ENCODE data around the gene VARS2.

VARS2 gene

DNA sequence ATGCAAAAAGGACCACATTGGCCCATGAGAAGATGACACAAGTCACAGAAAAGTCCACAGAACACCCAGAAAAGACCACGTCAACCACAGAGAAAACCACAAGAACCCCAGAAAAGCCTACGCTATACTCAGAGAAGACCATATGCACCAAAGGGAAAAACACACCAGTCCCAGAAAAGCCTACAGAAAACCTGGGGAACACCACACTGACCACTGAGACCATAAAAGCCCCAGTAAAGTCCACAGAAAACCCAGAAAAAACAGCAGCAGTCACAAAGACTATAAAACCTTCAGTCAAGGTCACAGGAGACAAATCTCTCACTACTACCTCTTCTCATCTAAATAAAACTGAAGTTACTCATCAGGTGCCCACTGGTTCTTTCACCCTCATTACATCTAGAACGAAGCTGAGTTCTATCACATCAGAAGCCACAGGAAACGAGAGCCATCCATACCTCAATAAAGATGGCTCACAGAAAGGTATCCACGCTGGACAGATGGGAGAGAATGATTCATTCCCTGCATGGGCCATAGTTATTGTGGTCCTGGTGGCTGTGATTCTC is 38.0 kb downstream of the VARS2 start:
- no peak overlapping the region for H3K4me3 ChIP-seq (ENCODE audit: low read length, poor library complexity, severe bottlenecking)
- H4K20me1 ChIP-seq (ENCODE audit: insufficient read depth, low read length, poor library complexity, severe bottlenecking): no peaks in the 10 kb centered on the region
- H3K9ac ChIP-seq (ENCODE audit: low read depth, low read length, poor library complexity, severe bottlenecking): no peak overlapping the region
- TF ChIP-seq, protein P1, sequence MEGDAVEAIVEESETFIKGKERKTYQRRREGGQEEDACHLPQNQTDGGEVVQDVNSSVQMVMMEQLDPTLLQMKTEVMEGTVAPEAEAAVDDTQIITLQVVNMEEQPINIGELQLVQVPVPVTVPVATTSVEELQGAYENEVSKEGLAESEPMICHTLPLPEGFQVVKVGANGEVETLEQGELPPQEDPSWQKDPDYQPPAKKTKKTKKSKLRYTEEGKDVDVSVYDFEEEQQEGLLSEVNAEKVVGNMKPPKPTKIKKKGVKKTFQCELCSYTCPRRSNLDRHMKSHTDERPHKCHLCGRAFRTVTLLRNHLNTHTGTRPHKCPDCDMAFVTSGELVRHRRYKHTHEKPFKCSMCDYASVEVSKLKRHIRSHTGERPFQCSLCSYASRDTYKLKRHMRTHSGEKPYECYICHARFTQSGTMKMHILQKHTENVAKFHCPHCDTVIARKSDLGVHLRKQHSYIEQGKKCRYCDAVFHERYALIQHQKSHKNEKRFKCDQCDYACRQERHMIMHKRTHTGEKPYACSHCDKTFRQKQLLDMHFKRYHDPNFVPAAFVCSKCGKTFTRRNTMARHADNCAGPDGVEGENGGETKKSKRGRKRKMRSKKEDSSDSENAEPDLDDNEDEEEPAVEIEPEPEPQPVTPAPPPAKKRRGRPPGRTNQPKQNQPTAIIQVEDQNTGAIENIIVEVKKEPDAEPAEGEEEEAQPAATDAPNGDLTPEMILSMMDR (conservative IDR thresholded peaks at IDR 0.05; ENCODE audit: low read length): no peak
- TF ChIP-seq EZH2phosphoT487 (IDR thresholded peaks at IDR 0.05; ENCODE audit: borderline replicate concordance): no peak
- peaks cover 33% of the 10 kb centered on the region for H3K27me3 ChIP-seq (ENCODE audit: insufficient read depth, low read length, poor library complexity, severe bottlenecking)
- peaks cover 15% of the 10 kb centered on the region for H3K4me1 ChIP-seq (ENCODE audit: insufficient read depth, low read length, poor library complexity, severe bottlenecking)
- H2AFZ ChIP-seq (ENCODE audit: low read length): no peak overlapping the region
- H3K79me2 ChIP-seq (ENCODE audit: insufficient read depth, low read length): no peaks in the 10 kb centered on the region
- H3K9me2 ChIP-seq (replicated peaks; ENCODE audit: low read depth, low read length): no peaks in the 10 kb centered on the region
- no peaks in the 10 kb centered on the region for H3K36me3 ChIP-seq (ENCODE audit: insufficient read depth, low read length)
- no peak overlapping the region for H3K4me2 ChIP-seq (ENCODE audit: low read depth, low read length, poor library complexity, severe bottlenecking)
- H3F3A ChIP-seq (ENCODE audit: low read depth): no peaks in the 10 kb centered on the region
- no peaks in the 10 kb centered on the region for H3K9me3 ChIP-seq (ENCODE audit: insufficient read depth, low read depth, low read length)

GRCh38 chr6:30954631-30955366 is 40.8 kb downstream of the VARS2 start:
- H3K36me3 ChIP-seq (ENCODE audit: insufficient read depth, low read length): no peaks in the 10 kb centered on the region
- peaks cover 15% of the 10 kb centered on the region for H3K4me1 ChIP-seq (ENCODE audit: insufficient read depth, low read length, poor library complexity, severe bottlenecking)
- no peaks in the 10 kb centered on the region for H3K79me2 ChIP-seq (ENCODE audit: insufficient read depth, low read length)
- no peak for TF ChIP-seq EZH2phosphoT487 (IDR thresholded peaks at IDR 0.05; ENCODE audit: borderline replicate concordance)
- TF ChIP-seq, protein P1 (conservative IDR thresholded peaks at IDR 0.05; ENCODE audit: low read length): no peak
- H3K9me2 ChIP-seq (replicated peaks; ENCODE audit: low read depth, low read length): no peaks in the 10 kb centered on the region
- H3K9ac ChIP-seq (ENCODE audit: low read depth, low read length, poor library complexity, severe bottlenecking): peak overlapping the region; percentile 48
- H3F3A ChIP-seq (ENCODE audit: low read depth): no peaks in the 10 kb centered on the region
- H3K4me2 ChIP-seq (ENCODE audit: low read depth, low read length, poor library complexity, severe bottlenecking): peak overlapping the region; percentile 95
- no peaks in the 10 kb centered on the region for H3K9me3 ChIP-seq (ENCODE audit: insufficient read depth, low read depth, low read length)
- H2AFZ ChIP-seq (ENCODE audit: low read length): peak overlapping the region; percentile 84
- H3K27me3 ChIP-seq (ENCODE audit: insufficient read depth, low read length, poor library complexity, severe bottlenecking): peaks cover 39% of the 10 kb centered on the region
- no peaks in the 10 kb centered on the region for H4K20me1 ChIP-seq (ENCODE audit: insufficient read depth, low read length, poor library complexity, severe bottlenecking)
- H3K4me3 ChIP-seq (ENCODE audit: low read length, poor library complexity, severe bottlenecking): peak overlapping the region; percentile 74

DNA sequence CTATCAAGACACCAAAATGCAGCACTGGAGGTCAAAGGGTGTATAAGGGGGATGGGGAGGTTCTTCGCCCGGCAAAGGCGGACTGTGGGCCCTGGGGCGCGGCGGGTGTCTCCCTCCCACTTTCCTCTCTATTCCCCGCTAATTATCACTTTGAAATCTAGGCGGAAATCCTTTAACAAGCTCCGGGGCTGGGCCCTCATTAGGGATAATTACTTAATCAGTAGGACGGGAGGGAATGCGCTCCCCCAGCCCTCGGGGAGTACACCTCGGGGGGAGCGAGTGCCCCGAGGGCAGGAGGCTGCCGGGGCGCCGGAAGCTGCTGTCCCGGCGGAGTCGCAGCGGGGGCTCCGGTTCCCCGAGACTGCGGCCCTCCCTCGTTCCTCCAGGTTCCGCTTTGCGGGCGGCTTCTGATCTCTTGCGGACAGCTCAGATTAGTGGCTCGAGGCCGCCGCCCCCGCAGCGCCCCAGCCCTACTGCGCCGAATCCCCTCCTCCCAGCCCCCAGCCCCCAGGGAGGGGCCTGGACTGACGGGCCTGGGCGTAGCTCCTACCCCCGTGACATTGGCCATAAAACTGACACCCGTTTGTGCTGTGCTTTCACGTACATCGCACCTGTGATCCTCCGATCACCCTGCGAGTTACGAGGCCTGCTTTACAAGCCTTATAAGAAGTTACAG is 41.5 kb downstream of the VARS2 start:
- peak overlapping the region; percentile 84 for H2AFZ ChIP-seq (ENCODE audit: low read length)
- H3K9ac ChIP-seq (ENCODE audit: low read depth, low read length, poor library complexity, severe bottlenecking): peak overlapping the region; percentile 48
- H3K27me3 ChIP-seq (ENCODE audit: insufficient read depth, low read length, poor library complexity, severe bottlenecking): peaks cover 39% of the 10 kb centered on the region

More for the DNA sequence above, 41.5 kb downstream of the VARS2 start:
- no peak for TF ChIP-seq EZH2phosphoT487 (IDR thresholded peaks at IDR 0.05; ENCODE audit: borderline replicate concordance)
- TF ChIP-seq, protein P1 (conservative IDR thresholded peaks at IDR 0.05; ENCODE audit: low read length): no peak
- Histone ChIP-seq H3K4me1 (ENCODE audit: insufficient read depth, low read length, poor library complexity, severe bottlenecking) (peaks cover 15% of the 10 kb centered on the region), H3K9me2 (replicated peaks; ENCODE audit: low read depth, low read length) (no peaks in the 10 kb centered on the region), H3K36me3 (ENCODE audit: insufficient read depth, low read length) (no peaks in the 10 kb centered on the region), H3K79me2 (ENCODE audit: insufficient read depth, low read length) (no peaks in the 10 kb centered on the region), H3F3A (ENCODE audit: low read depth) (no peaks in the 10 kb centered on the region), H3K4me3 (ENCODE audit: low read length, poor library complexity, severe bottlenecking) (peak overlapping the region; percentile 74), H3K4me2 (ENCODE audit: low read depth, low read length, poor library complexity, severe bottlenecking) (peak overlapping the region; percentile 95), H3K9me3 (ENCODE audit: insufficient read depth, low read depth, low read length) (no peaks in the 10 kb centered on the region), H4K20me1 (ENCODE audit: insufficient read depth, low read length, poor library complexity, severe bottlenecking) (no peaks in the 10 kb centered on the region)

Measured in Loucy (cell line).